OCI-LY1 (cell line): ENCODE data around the gene VGLL3.
A peak's percentile ranks its signal among the peaks of the same experiment; 100 is the strongest.

ENCODE experiments used
- H2AFZ ChIP-seq: fragments of 200-600 bp; sonication (generic), shearing (Covaris generic); 2 replicates; pipeline ENCODE4 v1.6.0; 2014; ENCODE audit warnings: antibody characterized with exemption, mild to moderate bottlenecking, low read length
- H3F3A ChIP-seq: fragments of 200-600 bp; sonication (generic), shearing (Covaris generic); 2 replicates; pipeline ENCODE4 v1.6.0; 2014; ENCODE audit warnings: mild to moderate bottlenecking, antibody characterized with exemption, low read length, moderate library complexity; ENCODE audit not compliant: insufficient read depth
- H3K27ac ChIP-seq: fragments of 200-600 bp; sonication (generic); 2 replicates; pipeline ENCODE4 v1.5.1; 2014; ENCODE audit warnings: low read length, mixed run types, mild to moderate bottlenecking, low read depth; ENCODE audit not compliant: poor library complexity, severe bottlenecking
- H3K27me3 ChIP-seq: fragments of 200-600 bp; sonication (generic); 2 replicates; pipeline ENCODE4 v1.6.0; 2014; ENCODE audit warnings: antibody characterized with exemption, mild to moderate bottlenecking, low read length, moderate library complexity; ENCODE audit not compliant: insufficient read depth
- H3K36me3 ChIP-seq: fragments of 200-600 bp; sonication (generic); 2 replicates; pipeline ENCODE4 v1.6.1; 2014; ENCODE audit warnings: mild to moderate bottlenecking, antibody characterized with exemption, low read length, moderate library complexity, mixed read lengths; ENCODE audit not compliant: insufficient read depth
- H3K4me1 ChIP-seq: fragments of 200-600 bp; sonication (generic); 2 replicates; pipeline ENCODE4 v1.5.1; 2014; ENCODE audit warnings: mild to moderate bottlenecking, low read length, moderate library complexity; ENCODE audit not compliant: insufficient read depth, severe bottlenecking
- H3K4me2 ChIP-seq: fragments of 200-600 bp; sonication (generic), shearing (Covaris generic); 2 replicates; pipeline ENCODE4 v1.6.1; 2014; ENCODE audit warnings: low read length
- H3K4me3 ChIP-seq: fragments of 200-600 bp; sonication (generic); 2 replicates; pipeline ENCODE4 v1.5.1; 2014; ENCODE audit warnings: low read length, low read depth, mild to moderate bottlenecking, mixed read lengths; ENCODE audit not compliant: poor library complexity, severe bottlenecking
- H3K79me2 ChIP-seq: fragments of 200-600 bp; shearing (Covaris generic); 2 replicates; pipeline ENCODE4 v1.6.1; 2016; ENCODE audit warnings: mixed run types, low read length, mixed read lengths; ENCODE audit not compliant: insufficient read depth
- H3K9ac ChIP-seq: fragments of 200-600 bp; sonication (generic), shearing (Covaris generic); 2 replicates; pipeline ENCODE4 v1.6.1; 2014; ENCODE audit warnings: mild to moderate bottlenecking, low read length, mixed read lengths
- H3K9me2 ChIP-seq: fragments of 200-600 bp; sonication (generic), shearing (Covaris generic); 2 replicates; pipeline ENCODE4 v1.6.1; 2014; ENCODE audit warnings: low read depth, mild to moderate bottlenecking, low read length, mixed read lengths
- H3K9me3 ChIP-seq: fragments of 200-600 bp; shearing (Covaris generic); 2 replicates; pipeline ENCODE4 v1.6.1; 2014; ENCODE audit warnings: low read length, mixed read lengths
- H4K20me1 ChIP-seq: fragments of 200-600 bp; sonication (generic), shearing (Covaris generic); 2 replicates; pipeline ENCODE4 v1.6.0; 2016; ENCODE audit warnings: mild to moderate bottlenecking, low read length; ENCODE audit not compliant: insufficient read depth
- EZH2 ChIP-seq: fragments of 200-600 bp; sonication (generic), shearing (Covaris generic); IDR thresholded peaks from 2 replicates; pipeline ENCODE4 v1.8.0; 2017; ENCODE audit warnings: borderline replicate concordance, mixed run types, mild to moderate bottlenecking, antibody characterized with exemption, low read length, moderate library complexity, mixed read lengths
- TF ChIP-seq, protein P1 (sequence below): fragments of 200-600 bp; sonication (generic), shearing (Covaris generic); IDR thresholded peaks from 2 replicates; pipeline ENCODE4 v1.5.1; 2017; ENCODE audit warnings: mild to moderate bottlenecking, antibody characterized with exemption, low read length, moderate library complexity, mixed read lengths

VGLL3 gene

DNA sequence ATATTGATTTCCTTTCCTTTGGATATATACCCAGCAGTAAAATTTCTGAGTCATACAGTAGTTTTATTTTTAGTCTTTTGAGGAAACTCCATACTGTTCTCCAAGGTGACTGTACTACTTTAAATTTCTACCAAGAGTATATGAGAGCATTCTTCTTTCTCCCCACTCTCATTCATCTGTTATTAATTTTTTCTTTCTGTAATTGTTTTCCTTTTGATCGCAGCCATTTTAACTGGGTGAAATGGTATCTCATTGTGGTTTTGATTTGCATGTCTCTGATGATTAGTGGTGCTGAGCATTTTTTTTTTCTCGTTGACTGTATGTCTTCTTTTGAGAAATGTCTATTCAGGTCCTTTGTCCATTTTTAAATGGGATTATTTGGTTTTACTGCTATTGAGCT, 18.3 kb upstream of the VGLL3 start:
- Histone ChIP-seq H3K27me3 (no peaks in the 10 kb centered on the region), H3K27ac (no peak overlapping the region), H3K79me2 (no peaks in the 10 kb centered on the region), H3K4me1 (no peaks in the 10 kb centered on the region), H3F3A (no peaks in the 10 kb centered on the region), H3K9ac (no peak overlapping the region), H3K4me2 (no peak overlapping the region), H3K4me3 (no peak overlapping the region), H3K9me3 (no peaks in the 10 kb centered on the region), H3K36me3 (no peaks in the 10 kb centered on the region), H2AFZ (no peak overlapping the region), H4K20me1 (no peaks in the 10 kb centered on the region), H3K9me2 (no peaks in the 10 kb centered on the region)
- TF ChIP-seq, protein P1, sequence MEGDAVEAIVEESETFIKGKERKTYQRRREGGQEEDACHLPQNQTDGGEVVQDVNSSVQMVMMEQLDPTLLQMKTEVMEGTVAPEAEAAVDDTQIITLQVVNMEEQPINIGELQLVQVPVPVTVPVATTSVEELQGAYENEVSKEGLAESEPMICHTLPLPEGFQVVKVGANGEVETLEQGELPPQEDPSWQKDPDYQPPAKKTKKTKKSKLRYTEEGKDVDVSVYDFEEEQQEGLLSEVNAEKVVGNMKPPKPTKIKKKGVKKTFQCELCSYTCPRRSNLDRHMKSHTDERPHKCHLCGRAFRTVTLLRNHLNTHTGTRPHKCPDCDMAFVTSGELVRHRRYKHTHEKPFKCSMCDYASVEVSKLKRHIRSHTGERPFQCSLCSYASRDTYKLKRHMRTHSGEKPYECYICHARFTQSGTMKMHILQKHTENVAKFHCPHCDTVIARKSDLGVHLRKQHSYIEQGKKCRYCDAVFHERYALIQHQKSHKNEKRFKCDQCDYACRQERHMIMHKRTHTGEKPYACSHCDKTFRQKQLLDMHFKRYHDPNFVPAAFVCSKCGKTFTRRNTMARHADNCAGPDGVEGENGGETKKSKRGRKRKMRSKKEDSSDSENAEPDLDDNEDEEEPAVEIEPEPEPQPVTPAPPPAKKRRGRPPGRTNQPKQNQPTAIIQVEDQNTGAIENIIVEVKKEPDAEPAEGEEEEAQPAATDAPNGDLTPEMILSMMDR = no peak
- TF ChIP-seq EZH2 = no peak

GRCh38 chr3:87006844-87007439, 16.0 kb upstream of the VGLL3 start:
- no peak overlapping the region for H3K27ac ChIP-seq
- no peaks in the 10 kb centered on the region for H3K4me1 ChIP-seq
- no peaks in the 10 kb centered on the region for H4K20me1 ChIP-seq
- H3F3A ChIP-seq = no peaks in the 10 kb centered on the region
- H2AFZ ChIP-seq = no peak overlapping the region
- no peaks in the 10 kb centered on the region for H3K79me2 ChIP-seq
- H3K27me3 ChIP-seq = no peaks in the 10 kb centered on the region
- H3K9me3 ChIP-seq = no peaks in the 10 kb centered on the region
- H3K4me3 ChIP-seq = no peak overlapping the region
- no peak overlapping the region for H3K9ac ChIP-seq
- H3K36me3 ChIP-seq = no peaks in the 10 kb centered on the region
- no peaks in the 10 kb centered on the region for H3K9me2 ChIP-seq
- no peak overlapping the region for H3K4me2 ChIP-seq
- TF ChIP-seq, protein P1 = peak; percentile 12; the same call in 1 of the 2 replicates
- TF ChIP-seq EZH2 = no peak

GRCh38 chr3:87004883-87005282, 13.9 kb upstream of the VGLL3 start:
- no peak overlapping the region for H3K9ac ChIP-seq
- no peaks in the 10 kb centered on the region for H3K36me3 ChIP-seq
- H2AFZ ChIP-seq = no peak overlapping the region
- H4K20me1 ChIP-seq = no peaks in the 10 kb centered on the region
- no peaks in the 10 kb centered on the region for H3K27me3 ChIP-seq
- no peak overlapping the region for H3K4me2 ChIP-seq
- H3K9me3 ChIP-seq = no peaks in the 10 kb centered on the region
- H3K27ac ChIP-seq = no peak overlapping the region
- no peaks in the 10 kb centered on the region for H3F3A ChIP-seq
- TF ChIP-seq, protein P1 = no peak
- TF ChIP-seq EZH2 = no peak
- H3K9me2 ChIP-seq = no peaks in the 10 kb centered on the region
- H3K4me3 ChIP-seq = no peak overlapping the region
- H3K4me1 ChIP-seq = no peaks in the 10 kb centered on the region
- H3K79me2 ChIP-seq = no peaks in the 10 kb centered on the region
